ENCODE measurements around the gene VMP1.
"Not testable (repeated sequence)": the region's sequence is repeated elsewhere in the genome, so short reads cannot be mapped to it uniquely, and the experiment has no call there.

Gene VMP1

DNA sequence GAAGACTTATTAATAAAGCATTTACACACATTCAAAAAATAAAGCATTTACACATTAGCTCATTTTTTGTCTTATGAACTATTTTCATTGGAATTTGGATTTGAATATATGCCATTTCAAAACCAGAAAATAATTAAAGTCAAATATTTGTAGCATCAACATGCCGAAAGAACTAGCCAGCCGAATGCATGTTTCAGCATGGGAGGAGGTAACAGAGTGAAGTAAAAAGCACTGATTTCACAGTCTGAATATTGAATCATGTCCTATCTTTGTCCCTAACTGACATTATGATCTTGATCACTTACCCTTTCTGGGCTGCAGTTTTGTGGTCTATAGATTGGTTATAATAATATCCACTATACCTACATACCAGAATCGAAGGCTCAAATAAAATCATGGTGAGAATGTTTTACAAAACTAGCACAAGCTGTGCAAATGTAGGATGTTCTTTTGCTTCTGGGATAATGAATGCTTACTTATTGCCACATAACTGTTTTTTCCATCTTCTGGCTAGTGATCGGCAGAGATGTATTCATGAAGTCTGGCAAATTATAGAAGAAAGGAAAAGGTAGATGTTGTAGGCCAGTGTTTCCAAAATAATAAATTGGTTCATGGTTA is 100.5 kb downstream of the VMP1 start:
- DNase-seq: no peak
- TF ChIP-seq POLR2A (IDR thresholded peaks at IDR 0.05; ENCODE audit: low read length) (no peak), GATA1 (IDR thresholded peaks at IDR 0.05; ENCODE audit: low read depth, low read length) (no peak)

DNA sequence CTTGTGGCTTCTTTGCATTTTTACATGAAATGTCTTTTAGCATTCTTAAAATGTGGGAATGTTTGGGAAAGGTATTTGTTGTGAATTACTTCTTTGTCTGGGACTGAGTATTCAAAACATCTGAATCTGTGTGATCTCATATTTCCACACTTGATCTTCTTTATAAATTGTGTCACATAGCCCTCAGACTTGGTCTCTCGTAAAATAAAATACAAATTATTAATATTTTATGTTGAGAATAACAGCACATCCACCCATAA is 103.4 kb downstream of the VMP1 start:
- no peak for DNase-seq
- TF ChIP-seq GATA1 (IDR thresholded peaks at IDR 0.05; ENCODE audit: low read depth, low read length): no peak

DNA sequence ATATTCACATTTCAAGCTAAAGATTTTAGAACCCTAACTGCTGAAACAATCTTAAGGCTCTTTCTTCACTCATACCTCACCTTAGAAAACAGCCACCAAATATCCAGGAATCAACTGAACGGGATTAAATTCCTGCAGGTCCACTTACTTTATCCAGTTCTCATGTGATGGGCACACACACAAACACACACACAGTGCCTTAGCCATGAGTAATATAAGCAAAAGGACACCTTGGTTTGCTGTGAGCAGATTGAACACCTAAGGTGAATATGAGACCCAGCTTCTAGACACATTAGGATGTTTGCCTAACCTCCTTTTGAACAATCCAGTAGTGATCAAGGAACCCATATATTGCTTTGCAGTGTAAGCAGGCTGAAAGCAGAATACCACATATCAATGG is 103.8 kb downstream of the VMP1 start:
- DNase-seq: no peak
- TF ChIP-seq GATA1 (IDR thresholded peaks at IDR 0.05; ENCODE audit: low read depth, low read length) (no peak), POLR2A (IDR thresholded peaks at IDR 0.05; ENCODE audit: low read length) (no peak)

DNA sequence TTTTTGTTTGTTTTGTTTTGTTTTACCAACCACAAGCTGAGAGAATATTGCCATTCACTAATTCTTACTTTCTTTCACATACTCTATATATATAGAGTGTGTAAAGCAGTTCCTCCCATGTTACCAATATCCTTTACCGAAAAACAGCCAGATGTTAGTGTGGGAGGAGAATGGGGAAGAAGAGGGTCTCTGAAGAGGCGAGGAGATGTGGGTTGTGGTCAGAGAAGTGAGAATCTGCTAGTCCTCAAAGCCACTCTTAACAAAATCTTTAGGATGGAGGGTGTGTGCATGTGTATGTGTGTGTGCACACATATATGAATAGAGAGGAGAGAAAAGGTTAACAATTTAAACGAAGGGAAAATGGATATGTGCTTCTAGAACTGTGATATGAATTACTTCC is 104.7 kb downstream of the VMP1 start:
- TF ChIP-seq GATA1 (IDR thresholded peaks at IDR 0.05; ENCODE audit: low read depth, low read length) (no peak), POLR2A (IDR thresholded peaks at IDR 0.05; ENCODE audit: low read length) (no peak)
- no peak for DNase-seq

DNA sequence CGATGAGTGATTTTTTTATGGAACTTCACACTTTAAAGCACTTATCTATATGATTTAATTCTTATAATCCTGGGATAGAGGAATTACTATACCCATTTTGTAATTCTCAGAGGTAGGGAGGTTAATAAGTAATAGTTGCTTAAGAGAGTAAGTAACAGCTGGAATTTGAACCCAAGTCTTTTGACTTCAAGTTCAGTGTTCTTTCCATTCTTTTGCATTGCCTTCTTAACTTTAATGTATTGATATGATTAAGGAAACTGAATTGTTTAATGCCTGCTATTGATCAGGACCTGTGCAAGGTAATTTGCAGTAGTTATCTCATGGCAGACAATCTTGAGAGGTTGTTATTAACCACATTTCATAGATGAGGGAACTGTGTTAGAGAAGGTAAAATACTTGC is 106.8 kb downstream of the VMP1 start:
- no peak for DNase-seq
- TF ChIP-seq POLR2A (IDR thresholded peaks at IDR 0.05; ENCODE audit: low read length) (no peak), GATA1 (IDR thresholded peaks at IDR 0.05; ENCODE audit: low read depth, low read length) (no peak)

DNA sequence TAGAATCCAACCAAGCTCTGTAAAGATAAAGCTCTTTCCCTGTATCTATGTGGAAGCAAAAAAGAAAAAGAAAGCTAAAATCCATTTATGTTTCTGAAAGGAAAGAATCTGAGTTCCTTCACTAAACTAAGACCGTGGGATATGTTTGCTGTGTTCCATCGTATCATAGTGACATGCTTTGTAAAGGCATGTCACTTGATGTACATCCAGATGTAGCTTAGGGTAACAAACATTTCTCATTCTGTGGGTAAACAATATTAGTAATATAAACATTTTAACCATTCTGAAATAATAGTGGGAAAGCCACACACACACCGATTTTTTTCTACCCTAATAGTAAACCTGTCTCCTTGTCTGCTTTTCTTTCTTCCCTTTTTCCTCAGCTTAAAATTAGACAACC is 107.2 kb downstream of the VMP1 start:
- TF ChIP-seq GATA1 (IDR thresholded peaks at IDR 0.05; ENCODE audit: low read depth, low read length): no peak
- TF ChIP-seq POLR2A (IDR thresholded peaks at IDR 0.05; ENCODE audit: low read length): no peak
- DNase-seq: no peak

DNA sequence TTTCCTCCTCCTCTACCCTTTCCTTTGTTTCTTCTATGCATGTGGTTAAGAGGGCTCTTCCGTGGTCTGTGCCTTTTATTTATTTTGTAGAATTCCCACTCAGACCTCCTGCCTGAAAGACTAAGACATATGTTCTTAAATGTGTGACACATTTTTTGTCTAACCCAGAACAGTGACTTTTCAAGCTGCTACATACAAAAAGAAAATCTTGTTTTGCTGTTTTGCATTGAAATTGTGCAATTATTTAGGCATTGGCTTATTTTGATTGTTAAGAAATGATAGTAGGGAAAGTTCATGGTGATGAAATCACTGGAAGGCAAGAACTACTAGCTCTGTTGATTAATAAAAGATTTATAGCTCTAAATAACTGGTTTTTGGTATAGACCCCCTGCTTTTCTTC is 108.5 kb downstream of the VMP1 start:
- DNase-seq: no peak
- no peak for TF ChIP-seq POLR2A (IDR thresholded peaks at IDR 0.05; ENCODE audit: low read length)
- TF ChIP-seq GATA1 (IDR thresholded peaks at IDR 0.05; ENCODE audit: low read depth, low read length): no peak

DNA sequence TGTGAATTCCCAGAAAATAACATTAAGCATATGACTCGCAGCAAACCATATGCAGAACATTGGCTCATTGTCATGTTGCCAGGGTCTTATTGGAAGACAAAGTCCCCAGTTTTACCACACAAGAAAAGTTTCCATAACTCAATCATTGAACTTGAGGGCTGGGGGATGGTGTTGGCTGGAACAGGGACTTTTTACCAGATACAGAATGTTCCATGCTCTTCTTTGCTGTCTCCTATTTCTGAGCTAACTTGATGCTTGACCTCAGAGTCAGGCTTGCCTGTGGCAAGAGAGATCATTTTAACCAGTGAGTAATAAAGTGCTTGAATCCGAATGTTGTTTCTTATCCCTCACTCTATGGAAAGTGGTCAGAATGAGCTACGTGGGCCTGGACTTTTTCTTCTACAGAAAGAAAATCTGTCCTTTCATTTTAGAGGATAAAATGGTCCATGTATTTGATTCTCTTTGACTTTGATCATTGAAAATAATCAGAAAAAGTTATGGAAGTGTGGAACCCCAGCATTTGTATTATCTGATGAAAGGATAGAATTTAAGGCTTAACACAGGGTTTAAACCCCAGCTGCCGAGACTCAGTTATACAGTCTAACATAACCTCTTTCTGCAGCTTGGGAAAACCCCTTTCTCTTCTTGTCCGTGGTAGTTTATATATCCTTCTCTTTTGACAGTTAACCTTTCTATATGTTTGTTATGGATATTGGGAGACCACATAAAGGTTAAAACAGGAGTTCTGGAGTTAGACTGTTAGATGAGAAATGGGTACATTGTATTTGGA is 118.3 kb downstream of the VMP1 start:
- DNase-seq: no peak
- no peak for TF ChIP-seq GATA1 (IDR thresholded peaks at IDR 0.05; ENCODE audit: low read depth, low read length)
- TF ChIP-seq POLR2A (IDR thresholded peaks at IDR 0.05; ENCODE audit: low read length): peak; percentile 20

DNA sequence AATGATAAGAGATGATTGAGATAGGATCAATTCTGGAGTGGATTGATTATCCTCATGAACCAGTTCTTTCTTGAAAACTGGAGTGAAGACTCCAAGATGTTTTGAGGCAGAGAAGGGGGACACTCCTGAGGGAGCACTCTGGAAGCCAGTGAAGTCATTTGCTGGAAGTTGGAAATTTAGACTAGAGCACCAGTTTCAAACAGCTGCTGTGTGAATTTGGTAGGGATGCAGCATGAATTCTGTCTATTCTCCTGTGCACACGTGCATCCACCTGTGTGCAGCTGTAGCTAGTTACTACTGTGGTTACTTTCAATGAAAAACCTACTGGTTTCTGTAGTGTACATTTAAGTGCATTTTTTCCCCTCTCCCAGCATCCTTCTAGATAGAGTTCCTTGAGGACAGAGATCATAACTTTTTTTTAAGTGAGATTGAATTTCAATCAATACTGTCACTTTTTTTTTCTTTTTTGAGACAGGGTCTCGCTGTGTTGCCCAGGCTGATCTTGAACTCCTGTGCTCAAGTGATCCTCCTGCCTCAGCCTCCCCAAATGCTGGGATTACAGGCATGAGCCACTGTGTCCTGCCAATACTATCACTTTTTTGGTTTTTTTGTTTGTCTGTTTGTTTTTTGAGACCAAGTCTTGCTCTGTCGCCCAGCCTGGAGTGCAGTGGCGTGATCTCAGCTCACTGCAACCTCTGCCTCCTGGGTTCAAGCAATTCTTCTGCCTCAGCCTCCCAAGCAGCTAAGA is 119.4 kb downstream of the VMP1 start:
- TF ChIP-seq GATA1 (IDR thresholded peaks at IDR 0.05; ENCODE audit: low read depth, low read length) (no peak), POLR2A (IDR thresholded peaks at IDR 0.05; ENCODE audit: low read length) (no peak)
- no peak for DNase-seq

DNA sequence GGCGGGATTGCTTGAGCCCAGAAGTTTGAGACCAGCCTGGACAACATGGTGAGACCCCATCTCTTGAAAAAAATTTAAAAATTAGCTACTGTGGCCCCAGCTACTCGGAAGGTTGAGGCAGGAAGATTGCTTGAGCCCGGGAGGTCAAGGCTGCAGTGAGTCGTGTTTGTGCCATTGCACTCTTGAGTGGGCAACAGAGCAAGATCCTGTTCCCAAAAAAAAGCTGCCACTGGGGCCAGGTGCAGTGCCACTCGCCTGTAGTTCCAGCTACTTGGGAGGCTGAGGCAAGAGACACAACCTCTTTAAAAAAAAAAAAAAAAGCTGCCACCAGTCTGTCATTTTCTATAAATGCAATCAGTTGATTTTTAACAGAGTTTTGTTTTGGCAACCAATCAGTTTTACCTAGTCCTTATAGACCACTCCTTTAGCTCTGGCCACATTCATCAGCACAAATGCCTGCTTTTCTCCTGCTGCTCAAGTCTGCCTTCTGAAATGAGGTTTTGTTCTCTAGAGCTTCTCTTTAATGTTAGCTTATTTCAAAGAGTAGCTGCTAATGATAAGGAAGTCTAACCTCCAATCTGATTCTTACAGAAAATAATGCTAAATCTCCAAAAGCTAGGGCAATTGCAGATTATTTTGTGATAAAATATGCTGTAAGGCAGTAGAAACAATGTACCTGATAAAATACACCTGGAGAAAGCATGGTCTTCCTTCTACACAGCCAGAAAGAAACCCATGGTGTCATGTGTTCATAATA is 120.4 kb downstream of the VMP1 start:
- TF ChIP-seq POLR2A (IDR thresholded peaks at IDR 0.05; ENCODE audit: low read length): no peak
- TF ChIP-seq GATA1 (IDR thresholded peaks at IDR 0.05; ENCODE audit: low read depth, low read length): no peak
- no peak for DNase-seq

DNA sequence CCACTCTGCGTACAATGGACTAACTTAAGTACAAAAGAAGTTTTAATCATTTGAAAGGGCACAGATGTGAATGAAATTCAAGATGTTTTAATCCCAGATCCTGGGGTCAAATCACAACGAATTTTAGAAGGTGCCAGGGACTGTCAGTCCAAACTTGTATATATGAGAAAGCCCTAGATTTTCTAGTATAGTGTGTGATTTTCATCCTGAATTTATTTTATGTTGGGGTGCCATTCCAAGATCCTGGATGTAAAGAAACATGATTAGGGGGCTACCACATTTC is 121.0 kb downstream of the VMP1 start:
- DNase-seq: no peak
- no peak for TF ChIP-seq GATA1 (IDR thresholded peaks at IDR 0.05; ENCODE audit: low read depth, low read length)
- TF ChIP-seq POLR2A (IDR thresholded peaks at IDR 0.05; ENCODE audit: low read length): no peak

DNA sequence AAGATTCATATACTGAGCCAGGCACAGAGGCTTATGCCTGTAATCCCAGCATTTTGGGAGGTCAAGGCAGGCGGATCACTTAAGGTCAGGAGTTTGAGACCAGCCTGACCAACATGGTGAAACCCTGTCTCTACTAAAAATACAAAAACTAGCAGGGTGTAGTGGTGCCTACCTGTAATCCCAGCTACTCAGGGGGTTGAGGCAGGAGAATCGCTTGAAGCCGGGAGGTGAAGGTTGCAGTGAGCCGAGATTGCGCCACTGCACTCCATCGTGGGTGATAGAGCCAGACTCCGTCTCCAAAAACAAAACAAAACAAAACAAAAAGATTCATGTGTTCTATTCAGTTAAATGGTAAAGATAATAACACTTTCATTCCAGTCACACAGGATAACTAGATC is 121.4 kb downstream of the VMP1 start:
- not testable (repeated sequence) for DNase-seq

DNA sequence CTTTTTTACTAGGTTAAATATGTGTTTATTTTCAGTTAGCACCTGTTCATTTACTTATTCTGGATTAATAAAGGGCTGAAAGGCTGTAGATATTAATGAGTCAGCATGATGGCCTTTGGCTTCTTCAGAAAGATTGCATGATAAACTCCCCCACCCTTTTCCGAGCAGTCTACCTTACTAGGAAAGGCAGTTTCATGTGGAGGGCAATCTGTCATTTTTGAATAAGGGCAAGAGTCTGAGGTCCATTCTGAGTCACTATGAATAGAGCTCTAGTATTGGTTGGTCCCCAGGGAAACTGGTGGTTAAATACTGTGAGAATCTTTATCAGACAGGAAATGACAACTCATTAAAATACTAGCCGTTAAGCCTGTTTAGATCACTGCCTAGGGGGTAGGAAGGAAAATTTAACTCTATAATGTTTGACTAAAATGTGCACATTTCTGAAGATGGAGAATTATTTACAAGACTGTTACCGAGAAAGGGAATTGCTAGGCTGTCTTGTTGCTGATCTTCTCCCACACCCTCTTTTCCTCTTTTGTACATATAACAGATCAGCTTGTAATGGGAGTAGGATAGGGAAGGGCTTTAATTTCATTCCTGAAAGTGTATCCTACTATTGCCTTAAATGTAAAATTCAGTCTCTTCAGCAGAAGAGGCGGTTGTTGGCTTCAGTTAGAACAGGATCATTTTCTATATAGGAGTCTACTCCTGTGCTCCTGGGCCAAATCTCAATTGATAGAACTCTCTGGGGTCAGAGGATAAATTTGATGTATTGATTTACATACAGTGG is 122.0 kb downstream of the VMP1 start:
- DNase-seq: peak; percentile 84 to 88
- no peak for TF ChIP-seq GATA1 (IDR thresholded peaks at IDR 0.05; ENCODE audit: low read depth, low read length)
- TF ChIP-seq POLR2A (IDR thresholded peaks at IDR 0.05; ENCODE audit: low read length): peak; percentile 75

All from erythroblast (primary cell).